DMS114 treated with DMSO at 0.1 percent for 48 hours (cell line): ENCODE results near the gene CMPK1.
"Not testable (repeated sequence)": the region's sequence is repeated elsewhere in the genome, so short reads cannot be mapped to it uniquely, and the experiment has no call there.

Experiments used
- DNase-seq: peaks from one replicate; lab custom pipeline; 2025; ENCODE audit not compliant: unreplicated experiment; lab: John Stamatoyannopoulos, UW

CMPK1 gene

DNA sequence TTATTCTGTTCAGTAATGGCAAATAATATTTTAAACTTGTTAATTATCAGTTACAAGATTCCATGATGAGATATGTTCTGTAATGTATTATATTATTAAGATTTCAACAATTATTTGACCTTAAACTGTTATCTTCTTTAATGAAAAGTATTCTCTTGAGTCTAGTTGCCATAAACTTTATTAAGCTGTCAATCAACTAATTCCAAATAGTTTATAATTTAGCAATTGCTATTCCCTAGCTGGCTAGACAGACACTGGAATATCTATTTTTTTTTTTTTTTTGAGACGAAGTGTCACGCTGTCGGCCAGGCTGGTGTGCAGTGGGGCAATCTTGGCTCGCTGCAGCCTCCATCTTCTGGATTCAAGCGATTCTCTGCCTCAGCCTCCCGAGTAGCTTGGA lies 3.8 kb downstream of the CMPK1 start:
- DNase-seq: no peak

DNA sequence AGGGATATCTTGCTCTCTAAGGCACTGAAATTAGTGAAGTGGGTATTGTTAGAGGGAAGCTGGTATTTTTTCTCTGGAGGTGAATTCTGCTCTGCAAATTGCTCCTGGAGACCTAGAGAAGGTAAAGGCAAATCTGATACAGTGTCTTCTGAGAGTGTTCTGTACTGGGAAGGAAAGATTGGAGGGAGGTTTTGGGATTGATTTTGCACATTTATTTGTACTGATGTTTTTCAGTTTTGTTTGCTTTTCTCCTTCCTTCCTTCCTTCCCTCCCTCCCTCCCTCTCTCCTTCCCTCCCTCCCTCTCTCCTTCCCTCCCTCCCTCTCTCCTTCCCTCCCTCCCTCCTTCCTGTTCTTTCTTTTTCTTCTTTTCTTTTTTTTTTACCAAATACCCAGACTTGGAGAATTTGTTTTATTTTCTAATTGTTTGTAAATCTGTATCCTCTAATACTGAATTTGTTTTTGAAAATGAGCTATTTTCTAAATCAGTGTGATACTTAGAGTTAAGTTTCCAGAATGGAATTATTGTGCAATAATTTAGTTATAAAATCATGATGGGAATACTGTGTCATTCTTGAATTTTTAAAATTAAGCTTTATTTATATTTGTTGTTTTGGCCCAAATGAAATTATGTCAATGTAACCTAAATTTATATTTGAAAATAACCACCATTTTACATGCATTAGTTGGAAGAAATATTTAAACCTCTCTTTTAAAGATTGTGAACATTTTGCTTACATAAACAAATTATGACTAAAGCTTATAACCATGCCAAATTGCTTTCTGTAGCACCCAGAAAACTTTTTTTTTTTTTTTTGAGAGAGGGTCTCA lies 4.9 kb downstream of the CMPK1 start:
- DNase-seq: no peak

DNA sequence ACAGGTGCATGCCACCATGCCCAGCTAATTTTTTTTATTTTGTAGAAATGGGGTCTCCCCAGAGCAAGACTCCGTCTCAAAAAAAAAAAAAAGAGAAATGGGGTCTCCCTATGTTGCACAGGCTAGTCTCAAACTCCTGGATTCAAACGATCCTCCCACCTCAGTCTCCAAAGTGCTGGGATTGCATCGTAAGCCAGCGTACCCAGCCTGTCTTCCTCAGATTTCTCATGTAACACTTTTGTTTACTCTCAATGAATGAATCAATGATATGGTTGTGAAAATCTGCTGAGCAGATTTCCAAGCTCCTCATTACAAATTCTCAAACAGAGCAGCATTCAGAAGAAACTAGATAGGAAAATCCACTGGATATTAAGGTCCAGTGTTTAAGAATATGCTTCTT lies 6.6 kb downstream of the CMPK1 start:
- DNase-seq: no peak

DNA sequence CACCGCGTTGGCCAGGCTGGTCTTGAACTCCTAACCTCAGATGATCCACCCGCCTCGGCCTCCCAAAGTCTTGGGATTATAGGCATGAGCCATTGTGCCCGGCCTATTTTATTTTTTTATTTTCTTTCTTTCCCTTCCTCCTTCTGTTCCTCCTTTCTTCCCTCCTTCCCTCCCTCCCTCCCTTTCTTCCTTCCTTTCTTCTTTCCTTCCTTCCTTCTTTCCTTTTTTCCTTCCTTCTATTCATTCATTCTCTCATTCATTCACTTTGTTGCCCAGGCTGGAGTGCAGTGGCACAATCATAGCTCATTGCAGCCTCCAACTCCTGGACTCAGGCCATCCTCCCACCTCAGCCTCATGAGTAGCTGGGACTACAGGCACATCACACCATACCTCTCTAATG lies 13.4 kb downstream of the CMPK1 start:
- not testable (repeated sequence) for DNase-seq

DNA sequence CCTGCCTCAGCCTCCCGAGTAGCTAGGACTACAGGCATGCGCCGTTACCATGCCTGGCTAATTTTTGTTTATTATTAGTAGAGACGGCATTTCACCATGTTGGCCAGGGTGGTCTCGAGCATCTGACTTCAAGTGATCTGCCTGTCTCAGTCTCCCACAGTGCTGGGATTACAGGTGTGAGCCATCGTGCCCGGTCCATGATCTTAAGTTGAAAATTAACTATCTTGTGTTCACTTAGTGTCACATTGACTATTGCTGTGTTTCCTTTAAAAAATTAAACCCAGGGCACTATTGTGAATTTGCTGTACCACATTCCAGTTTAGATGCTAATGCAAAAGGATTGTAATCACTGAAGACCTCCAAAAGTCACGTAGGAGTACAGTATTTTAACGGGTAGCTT lies 14.1 kb downstream of the CMPK1 start:
- DNase-seq: no peak

DNA sequence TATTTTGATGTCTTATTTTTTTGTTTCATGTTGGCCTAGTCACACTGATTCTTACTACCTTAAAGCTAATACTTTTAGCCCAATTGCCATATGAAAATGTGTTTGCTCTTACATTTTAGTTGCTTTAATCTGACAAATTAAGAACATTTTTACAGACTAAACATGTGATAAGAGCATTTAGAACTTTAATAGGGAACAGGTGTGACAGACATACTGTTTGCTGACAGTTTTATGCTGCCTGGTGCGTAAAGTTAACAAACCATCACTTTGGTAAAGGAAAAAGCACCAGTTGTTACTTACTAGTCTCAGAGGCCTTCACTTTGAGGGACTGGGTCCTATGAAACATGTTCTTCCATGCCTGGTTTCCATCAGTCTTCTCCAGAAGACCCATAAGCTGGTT lies 14.7 kb downstream of the CMPK1 start:
- DNase-seq: no peak

DNA sequence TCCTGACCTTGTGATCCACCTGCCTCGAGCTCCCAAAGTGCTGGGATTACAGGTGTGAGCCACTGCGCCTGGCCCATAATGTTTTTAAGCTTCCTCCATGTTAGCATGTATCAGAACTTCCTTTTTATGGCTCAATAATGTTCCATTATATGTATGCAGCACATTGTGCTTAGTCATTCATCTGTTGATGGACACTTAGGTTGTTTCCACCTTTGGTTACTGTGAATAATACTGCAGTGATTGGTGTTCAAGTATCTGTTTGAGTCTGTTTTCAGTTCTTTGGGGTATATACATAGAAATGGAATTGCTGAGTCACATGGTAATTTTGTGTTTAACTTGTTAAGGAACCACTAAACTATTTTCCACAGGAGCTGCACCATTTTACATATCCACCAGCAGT lies 17.7 kb downstream of the CMPK1 start:
- DNase-seq: no peak

DNA sequence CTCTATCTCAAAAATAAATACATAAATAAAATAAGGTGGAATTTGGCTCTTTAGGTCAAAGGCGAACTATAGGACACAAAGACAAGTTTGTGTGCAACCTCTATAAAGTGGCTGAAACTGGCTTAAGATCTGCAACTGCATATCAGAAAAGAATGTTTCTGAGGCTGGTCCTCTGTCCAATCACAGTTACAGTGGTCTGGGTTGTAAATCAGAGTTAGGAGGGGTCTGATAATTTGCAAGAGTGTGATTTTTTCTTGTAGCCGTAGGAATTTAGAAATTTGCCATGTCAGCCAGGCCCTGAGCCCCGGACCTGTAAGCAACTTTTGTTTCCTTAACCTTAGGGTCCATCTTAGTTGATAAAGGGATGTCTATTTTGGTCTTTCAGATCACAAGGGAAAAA lies 27.8 kb downstream of the CMPK1 start:
- DNase-seq: no peak

DNA sequence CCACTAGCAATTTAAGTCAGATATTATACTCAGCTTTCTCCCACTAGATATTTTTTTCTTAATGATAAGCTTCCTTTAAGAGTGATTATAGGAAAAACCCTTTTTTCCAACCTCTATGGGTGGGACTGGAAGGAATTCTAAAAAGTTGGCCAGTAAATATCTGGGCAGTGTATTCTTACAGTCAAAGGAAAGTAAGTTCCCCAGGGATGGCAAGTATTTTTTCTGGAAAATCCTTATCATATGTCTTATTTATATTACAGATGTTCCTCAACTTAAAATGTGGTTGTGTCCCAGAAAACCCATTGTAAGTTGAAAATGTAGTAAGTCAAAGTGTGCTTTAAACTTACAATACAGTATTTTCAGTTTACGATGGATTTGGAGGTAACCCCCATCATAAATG lies 29.2 kb downstream of the CMPK1 start:
- DNase-seq: no peak

DNA sequence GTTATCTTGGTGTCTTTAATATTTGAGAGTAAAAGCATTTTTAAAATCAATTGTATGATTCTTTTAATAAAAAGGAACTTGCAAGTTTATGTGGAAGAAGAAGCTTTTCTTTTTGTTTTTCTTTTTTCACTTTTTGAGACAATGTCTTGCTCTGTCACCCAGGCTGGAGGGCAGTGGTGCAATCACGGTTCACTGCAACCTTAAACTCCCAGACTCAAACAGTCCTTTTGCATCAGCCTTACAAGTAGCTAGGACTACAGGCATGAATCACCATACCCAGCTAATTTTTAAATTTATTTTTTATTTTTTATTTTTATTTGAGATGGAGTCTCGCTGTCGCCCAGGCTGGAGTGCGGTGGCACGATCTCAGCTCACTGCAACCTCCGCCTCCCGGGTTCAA lies 34.1 kb downstream of the CMPK1 start:
- no peak for DNase-seq

DNA sequence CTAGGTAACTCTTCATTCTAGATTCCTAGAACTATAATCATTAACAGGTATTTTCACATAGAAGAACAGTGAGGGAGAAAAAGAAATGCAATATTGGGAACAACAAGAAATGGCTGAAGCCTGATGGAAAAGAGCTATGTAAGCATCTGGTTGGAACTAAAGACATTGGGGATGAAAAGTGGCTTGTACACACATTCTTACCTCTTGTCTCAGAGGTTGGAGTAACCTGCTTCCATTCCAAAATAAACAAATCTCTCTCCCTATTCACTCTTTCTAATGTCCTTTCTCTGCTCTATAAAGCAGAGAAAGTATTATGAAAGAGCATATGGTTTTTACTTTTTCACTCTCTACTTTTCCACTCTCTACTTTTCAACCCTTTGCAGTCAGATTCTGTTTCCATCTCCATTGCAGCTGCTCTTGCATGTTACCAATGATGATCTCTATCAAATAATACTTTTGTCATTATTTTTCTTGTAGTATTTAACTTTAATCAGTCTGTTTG lies 37.5 kb downstream of the CMPK1 start:
- DNase-seq: no peak

DNA sequence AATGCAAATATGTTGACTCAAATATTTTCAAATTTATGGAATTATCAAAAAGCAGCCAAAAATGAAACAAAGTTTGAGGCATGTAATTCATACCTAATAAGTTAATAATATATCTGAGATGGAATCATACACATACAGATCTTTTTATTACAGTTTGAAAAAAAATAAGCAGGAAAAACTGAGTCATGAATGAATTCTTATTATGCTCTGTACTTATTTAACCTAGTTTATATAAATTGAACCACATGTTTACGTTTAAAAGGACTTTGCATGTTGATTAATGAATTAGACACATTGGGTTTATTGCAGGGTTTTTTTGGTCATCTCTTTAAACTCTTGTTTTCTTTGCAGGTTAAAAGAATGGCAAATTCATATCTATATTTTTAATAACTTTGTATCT lies 40.9 kb downstream of the CMPK1 start:
- no peak for DNase-seq

DNA sequence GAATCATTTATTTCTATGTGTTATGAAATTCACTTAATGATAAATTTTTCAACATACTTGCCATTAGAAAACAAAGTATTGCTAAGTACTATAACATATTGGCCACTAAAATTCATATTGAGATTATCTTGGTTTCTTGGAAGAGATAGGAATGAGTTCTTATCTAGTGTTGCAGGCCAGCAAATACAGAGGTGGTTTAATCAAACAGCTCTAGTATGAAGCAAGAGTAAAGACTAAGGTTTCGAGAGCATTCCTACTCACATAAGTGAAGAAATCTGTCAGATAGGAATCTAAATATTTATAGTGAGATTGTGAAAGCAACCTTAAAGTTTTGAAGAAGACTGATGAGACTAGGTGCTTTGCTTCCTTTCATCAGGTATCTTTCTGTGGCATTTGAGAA lies 44.6 kb downstream of the CMPK1 start:
- DNase-seq: no peak

DNA sequence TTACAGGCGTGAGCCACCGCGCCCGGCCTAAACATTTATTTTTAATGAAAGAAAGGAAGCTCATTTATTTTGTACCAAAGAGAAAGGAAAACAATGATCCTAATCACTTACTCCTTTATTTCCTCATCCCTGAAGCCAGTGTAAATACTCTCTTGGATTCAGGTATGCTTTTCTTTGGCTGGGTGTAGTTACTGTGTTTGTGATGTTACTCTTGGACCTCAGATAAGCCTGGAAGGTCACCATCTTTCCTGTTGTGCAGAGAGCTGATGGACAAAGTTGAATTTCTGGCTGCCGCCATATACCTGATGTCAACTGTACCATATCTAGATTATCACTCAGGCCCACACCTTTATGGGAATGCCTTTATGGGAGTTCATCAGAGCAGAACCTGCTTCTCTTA lies 47.1 kb downstream of the CMPK1 start:
- DNase-seq: no peak

DNA sequence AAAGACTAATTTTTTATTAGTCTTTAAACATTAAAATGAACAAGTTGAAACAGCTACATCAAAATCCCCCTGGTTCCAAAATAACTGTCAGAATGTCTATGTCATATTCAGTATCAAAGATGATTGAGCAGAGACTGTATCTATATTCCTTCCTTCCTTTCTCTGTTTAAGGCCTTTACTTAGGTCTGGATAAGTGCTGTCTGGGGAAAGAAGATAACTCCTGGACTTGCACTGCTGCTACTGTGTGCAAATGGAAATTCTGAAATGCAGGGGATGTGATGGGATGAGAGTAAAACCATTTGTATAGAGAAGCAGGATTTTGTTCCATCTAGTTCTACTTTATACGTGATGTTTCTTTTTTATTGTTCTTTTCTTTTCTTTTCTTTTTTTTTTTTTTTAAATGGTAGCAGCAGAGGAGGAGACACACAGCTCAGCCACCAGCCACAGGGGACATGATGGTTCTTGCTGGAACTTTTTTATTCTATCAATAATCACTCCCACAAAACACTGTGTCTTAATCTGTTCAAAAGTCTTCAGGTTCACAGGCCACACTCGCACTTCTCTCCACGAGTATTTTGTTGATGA lies 48.9 kb downstream of the CMPK1 start:
- DNase-seq: no peak

DNA sequence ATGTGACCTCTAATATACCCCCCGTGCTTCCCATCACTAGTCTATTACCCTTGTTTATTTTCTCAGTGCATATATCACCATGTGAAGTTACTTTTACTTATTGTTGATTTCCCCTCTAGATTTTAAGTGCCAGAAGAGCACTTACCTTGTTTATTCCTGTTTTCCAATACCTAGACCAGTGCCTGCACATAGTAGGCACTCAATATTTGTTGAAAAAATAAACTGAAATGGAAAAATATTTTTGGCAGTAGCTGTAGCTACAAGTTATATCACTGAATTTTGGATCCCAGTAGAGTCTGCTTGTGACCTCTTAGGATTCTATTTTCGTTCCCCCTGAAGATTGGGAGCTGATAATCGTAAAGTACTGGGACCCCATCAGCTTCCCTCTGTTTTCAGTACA lies 50.5 kb downstream of the CMPK1 start:
- DNase-seq: no peak

DNA sequence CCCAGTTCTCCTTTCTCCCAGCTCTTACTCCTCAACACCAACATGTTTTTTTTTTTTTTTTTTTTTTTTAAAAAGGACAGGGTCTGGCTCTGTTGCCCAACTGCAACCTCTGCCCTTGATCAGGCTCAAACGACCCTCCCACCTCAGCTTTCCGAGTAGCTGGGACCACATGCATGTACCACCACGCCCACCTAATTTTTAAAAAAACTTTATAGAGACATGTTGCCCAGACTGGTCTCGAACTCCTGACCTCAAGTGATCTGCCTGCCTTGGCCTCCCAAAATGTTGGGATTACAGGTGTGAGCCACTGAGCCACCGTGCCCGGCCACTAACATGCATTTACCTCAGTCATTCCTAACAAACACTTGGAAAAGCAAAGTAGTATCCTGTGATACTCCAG lies 51.4 kb downstream of the CMPK1 start:
- no peak for DNase-seq

DNA sequence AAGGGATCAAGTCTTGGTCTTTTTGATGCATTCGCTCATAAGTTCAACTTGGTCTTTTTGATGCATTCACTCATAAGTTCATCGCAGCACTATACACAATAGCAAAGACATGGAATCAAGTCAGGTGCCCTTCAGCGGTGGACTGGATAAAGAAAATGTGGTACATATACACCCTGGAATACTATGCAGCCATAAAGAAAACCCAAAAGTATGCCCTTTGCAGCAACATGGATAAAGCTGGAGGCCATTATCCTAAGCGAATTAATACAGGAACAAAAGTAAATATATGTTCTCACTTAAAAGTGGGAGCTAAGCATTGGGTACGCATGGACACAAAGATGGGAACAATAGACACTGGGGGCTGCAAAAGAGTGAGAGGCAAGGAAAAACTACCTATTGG lies 52.7 kb downstream of the CMPK1 start:
- DNase-seq: no peak

DNA sequence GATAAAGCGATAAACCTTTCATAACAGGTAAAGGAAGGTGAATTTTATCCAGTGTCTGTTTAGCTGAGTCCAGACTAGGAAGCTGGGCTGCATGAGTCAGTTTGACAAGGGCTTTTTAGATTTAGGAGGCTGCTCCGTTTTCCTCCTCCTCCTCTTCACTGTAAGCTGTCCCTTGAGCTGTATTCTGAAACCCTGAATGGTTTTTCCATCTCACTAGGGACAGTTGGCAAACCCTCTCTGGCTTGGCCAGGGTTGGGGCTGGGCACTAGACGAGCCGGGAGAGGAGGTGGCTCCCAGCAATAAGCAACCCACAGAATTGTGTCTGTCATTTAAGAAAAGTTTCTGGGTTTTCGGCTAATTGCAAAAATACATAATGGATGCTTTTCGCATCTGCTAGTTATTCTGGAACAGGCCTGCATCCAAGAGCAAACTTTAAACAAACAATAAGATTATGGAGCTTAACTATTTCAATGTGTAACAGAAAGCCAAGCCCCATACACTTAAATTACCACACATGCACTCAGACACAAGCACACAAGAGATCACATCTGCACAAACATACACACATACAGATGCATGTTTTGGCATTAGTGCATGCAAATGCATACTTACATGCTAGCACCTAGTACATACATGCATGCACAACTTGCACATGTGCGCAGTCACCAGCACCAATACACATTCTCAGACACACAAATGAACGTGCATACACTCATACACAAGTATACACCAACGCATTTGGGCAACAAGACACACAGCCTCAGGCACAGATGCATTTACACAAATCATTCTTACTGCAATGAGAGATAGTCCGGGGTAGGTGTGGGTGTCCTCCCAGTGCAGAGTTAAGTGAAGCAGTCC lies 54.7 kb downstream of the CMPK1 start:
- DNase-seq: no peak

DNA sequence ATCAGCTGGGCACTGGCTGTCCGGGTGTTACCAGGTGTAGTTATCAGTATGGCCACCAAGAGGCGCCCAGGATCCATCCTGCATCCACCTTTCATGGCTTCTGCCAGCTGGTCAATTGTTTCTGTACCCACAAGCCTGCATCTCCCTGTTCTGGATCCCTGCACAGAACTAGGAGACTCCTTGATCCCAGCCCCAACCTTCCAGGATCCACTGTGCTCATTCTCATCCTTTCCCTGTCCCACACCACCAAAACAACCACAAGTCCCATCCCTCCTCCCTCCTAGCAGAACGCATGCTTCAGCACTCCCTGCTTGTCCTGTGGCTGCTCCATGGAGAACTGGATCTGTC lies 55.3 kb downstream of the CMPK1 start:
- peak; percentile 76 for DNase-seq

DNA sequence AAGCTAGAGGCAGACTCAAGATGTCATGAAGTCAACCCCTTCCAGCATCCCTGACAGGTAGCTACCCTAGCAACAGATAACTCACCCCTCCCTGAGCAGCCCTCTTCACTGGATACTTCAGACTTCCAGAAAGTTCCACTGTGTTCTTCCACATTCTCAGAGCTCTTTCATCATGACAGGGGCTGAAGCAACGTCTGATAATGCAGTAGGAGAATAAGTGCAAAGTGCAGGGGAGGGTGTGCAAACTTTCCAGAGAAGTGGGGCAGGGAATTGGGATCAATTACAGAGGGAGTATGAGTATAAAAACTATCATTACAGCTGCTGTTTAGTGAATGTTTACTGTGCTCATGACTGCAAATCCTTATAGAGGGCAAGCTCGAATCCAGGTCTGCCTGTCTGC lies 56.1 kb downstream of the CMPK1 start:
- DNase-seq: no peak

DNA sequence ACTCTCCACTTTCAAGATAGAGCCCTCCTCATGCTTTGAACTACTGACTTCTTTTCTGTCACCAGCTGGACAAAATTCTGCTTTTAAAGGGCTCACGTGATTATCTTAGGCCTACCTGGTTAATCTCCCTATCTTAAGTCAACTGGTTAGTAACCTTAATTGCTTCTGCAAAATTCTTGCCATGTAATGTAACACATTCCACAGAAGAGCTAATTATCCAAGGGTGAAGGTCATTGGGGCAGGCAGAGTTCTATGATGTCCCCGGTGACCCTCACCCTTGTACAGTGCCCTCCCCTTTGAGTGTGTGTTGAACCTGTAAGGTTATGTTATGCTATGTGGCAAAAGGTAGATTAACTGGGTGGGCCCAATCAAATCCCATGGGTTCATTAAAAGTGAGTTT lies 57.3 kb downstream of the CMPK1 start:
- no peak for DNase-seq
